GM12873 (cell line): Measurements from ENCODE around the gene DPCD.

Source experiments
- CTCF ChIP-seq: IDR thresholded peaks from 2 replicates; pipeline ENCODE4 v1.5.1; 2012; ENCODE audit warnings: low read depth, mild to moderate bottlenecking, moderate library complexity, low read length, control low read depth; ENCODE audit not compliant: insufficient read depth; ENCODE audit errors: missing control alignments

Gene DPCD

DNA sequence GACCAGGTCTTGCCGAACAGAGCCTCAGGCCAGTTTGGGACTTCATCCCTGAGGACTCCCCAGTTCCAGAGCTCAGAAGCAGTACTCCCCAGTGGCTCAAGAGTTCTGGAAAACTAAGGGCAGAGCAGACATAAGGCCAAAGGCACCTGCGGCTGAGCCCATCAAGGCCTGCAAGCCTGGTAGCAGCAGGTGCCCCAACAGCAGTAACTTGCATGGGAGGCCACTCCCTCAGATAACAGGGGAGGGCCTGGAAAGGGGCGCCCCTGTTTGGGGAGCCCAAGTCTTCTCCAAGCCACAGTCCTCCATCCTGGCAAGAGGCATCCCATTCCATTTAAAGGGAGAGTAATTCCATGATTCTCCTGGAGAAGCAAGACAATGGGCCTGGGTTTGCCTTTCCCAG, 13.0 kb upstream of the DPCD start:
- no peak for TF ChIP-seq CTCF

DNA sequence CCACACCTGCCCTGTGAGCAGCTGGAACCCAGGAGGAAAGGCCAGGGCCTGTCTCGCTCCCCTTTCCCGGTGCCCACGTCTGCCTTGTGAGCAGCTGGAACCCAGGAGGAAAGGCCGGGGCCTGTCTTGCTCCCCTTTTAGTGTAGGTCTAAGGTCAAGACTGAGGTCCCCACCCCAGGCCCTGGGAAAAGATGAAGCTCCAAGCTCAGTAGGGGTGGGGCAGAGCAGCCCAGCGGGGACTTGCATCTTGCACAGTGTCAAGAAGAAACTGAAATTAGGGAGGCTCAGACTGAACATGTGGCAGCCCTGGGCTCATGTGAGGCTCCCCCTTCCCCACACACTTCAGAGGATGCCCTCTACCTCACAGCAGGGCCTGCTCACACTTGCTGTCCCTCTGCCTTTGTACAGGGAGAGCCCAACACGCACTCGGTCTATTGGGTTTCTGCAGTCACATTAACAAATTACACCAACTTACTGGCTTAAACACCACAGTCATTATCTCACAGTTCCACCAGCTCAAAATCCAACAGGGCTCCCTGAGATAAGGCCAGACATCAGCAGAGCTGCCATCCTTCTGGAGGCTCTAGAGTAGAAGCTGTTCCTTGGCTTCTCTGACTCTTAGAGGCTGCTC, 12.4 kb upstream of the DPCD start:
- no peak for TF ChIP-seq CTCF

- no peak for TF ChIP-seq CTCF
Observed at GRCh38 chr10:101576211-101576863, 11.8 kb upstream of the DPCD start.

DNA sequence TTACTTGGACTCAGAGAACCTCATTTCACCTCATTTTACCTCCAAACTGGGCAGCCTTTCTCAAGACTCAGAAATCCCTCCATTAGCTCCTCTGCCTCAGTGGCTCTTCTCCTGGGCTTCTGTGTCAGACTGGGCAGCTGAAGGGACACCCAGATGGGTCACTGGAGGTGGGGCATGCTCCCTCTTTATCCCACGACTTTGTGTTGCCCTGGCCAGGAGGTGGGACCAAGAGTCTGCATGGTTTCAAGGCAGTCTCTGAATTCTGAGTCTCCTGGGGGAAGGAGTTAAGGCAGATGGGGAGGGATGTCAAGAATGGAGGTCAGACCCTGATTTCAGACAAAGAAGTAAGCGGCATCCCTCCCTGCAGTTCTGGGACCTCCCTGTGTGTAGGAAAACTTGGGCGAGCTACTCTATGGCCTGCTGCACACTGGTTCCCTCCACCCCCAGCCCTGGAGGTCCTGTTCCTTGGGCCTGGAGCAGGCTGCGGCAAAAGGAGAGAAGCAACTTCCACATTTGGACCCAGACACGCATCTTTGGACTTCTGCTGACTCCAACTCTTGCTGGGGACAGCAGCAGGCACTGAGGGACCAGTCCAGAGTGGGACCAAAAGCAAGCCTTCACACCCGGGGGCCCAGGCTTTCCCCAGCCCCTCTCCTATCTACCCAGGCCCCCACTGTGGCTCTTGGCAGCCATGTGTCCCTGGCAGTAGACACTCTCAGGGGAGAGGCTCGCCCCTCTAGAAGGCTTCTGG, 10.8 kb upstream of the DPCD start:
- no peak for TF ChIP-seq CTCF

GRCh38 chr10:101578192-101578591, 9.9 kb upstream of the DPCD start:
- TF ChIP-seq CTCF: no peak

- no peak for TF ChIP-seq CTCF
Observed at GRCh38 chr10:101578803-101579515, 9.2 kb upstream of the DPCD start.

DNA sequence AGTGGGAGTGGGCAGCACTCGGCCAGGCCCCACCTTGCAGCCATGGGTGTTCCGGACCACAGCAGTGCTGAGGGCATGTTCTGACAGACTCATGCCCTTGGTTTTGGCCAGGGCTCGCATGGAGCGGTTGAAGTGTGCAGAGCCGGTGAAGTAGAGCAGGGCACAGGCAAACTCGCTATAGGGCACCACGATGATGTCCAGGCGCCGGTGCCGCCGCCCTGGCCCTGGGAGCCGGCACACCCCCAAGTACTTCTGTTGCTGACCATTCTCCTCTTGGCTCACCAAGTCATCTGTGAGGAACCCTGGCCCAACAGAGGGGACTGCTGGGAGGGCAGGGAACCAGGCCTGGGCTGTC, 8.6 kb upstream of the DPCD start:
- no peak for TF ChIP-seq CTCF
